ENCODE data around the gene CNNM2.

CNNM2 gene

GRCh38 chr10:102904346-102904745 lies 13.7 kb upstream of the CNNM2 start:
- Histone ChIP-seq H3K4me3 (ENCODE audit: low read depth in 1 of 2, low read length in 2 of 2) (no peak overlapping the region), H3K4me1 (ENCODE audit: insufficient read depth, low read length) (no peaks in the 10 kb centered on the region), H3K27ac (ENCODE audit: low read depth, low read length) (no peak overlapping the region), H3K36me3 (ENCODE audit: insufficient read depth, low read length) (no peaks in the 10 kb centered on the region), H3K9ac (ENCODE audit: low read length) (no peak overlapping the region), H3K9me3 (ENCODE audit: low read length) (no peaks in the 10 kb centered on the region), H3K27me3 (ENCODE audit: control insufficient read depth in 1 of 2, insufficient read depth in 2 of 2, low read length in 2 of 2) (no peaks in the 10 kb centered on the region)

DNA sequence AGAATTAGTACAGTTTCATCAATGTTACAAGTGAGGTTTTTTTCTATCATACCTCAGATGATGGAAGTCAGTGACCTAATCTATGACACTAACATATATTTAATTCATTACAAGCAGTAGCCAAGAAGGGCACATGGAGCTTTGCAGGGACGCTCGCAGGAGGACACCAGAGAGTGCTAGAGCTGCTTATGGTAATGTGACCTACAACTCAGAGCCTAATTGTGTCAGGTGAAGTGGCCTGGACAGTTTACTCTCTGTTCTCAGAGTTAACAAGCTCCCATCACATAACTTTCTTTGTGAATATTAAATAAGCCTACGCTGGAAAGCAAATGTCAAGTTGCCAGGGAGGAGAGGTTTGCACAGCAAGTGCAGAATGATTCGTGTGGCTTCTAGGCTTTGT lies 11.6 kb upstream of the CNNM2 start:
- H3K36me3 ChIP-seq (ENCODE audit: insufficient read depth, low read length) = no peaks in the 10 kb centered on the region
- H3K4me3 ChIP-seq (ENCODE audit: low read depth in 1 of 2, low read length in 2 of 2) = no peak overlapping the region
- no peak overlapping the region for H3K9ac ChIP-seq (ENCODE audit: low read length)
- no peaks in the 10 kb centered on the region for H3K9me3 ChIP-seq (ENCODE audit: low read length)
- no peak overlapping the region for H3K27ac ChIP-seq (ENCODE audit: low read depth, low read length)
- no peaks in the 10 kb centered on the region for H3K4me1 ChIP-seq (ENCODE audit: insufficient read depth, low read length)
- no peaks in the 10 kb centered on the region for H3K27me3 ChIP-seq (ENCODE audit: control insufficient read depth in 1 of 2, insufficient read depth in 2 of 2, low read length in 2 of 2)

GRCh38 chr10:102914781-102915180 lies 3.3 kb upstream of the CNNM2 start:
- H3K27ac ChIP-seq (ENCODE audit: low read depth, low read length) = no peak overlapping the region
- H3K36me3 ChIP-seq (ENCODE audit: insufficient read depth, low read length) = no peaks in the 10 kb centered on the region
- H3K4me1 ChIP-seq (ENCODE audit: insufficient read depth, low read length) = peaks cover 13% of the 10 kb centered on the region
- no peaks in the 10 kb centered on the region for H3K27me3 ChIP-seq (ENCODE audit: control insufficient read depth in 1 of 2, insufficient read depth in 2 of 2, low read length in 2 of 2)
- H3K9ac ChIP-seq (ENCODE audit: low read length) = no peak overlapping the region
- H3K4me3 ChIP-seq (ENCODE audit: low read depth in 1 of 2, low read length in 2 of 2) = no peak overlapping the region
- H3K9me3 ChIP-seq (ENCODE audit: low read length) = no peaks in the 10 kb centered on the region

- no peak overlapping the region for H3K9ac ChIP-seq (ENCODE audit: low read length)
- H3K27ac ChIP-seq (ENCODE audit: low read depth, low read length) = no peak overlapping the region
- no peaks in the 10 kb centered on the region for H3K9me3 ChIP-seq (ENCODE audit: low read length)
These were observed 1.9 kb upstream of the CNNM2 start for GRCh38 chr10:102916173-102916572.

GRCh38 chr10:102917314-102917961 lies 656 bp upstream of the CNNM2 start:
- Histone ChIP-seq H3K9ac (ENCODE audit: low read length) (no peak overlapping the region), H3K27ac (ENCODE audit: low read depth, low read length) (peak overlapping the region; percentile 82), H3K4me1 (ENCODE audit: insufficient read depth, low read length) (peaks cover 32% of the 10 kb centered on the region), H3K9me3 (ENCODE audit: low read length) (no peaks in the 10 kb centered on the region), H3K36me3 (ENCODE audit: insufficient read depth, low read length) (no peaks in the 10 kb centered on the region), H3K4me3 (ENCODE audit: low read depth in 1 of 2, low read length in 2 of 2) (peak overlapping the region; percentile 79 to 92), H3K27me3 (ENCODE audit: control insufficient read depth in 1 of 2, insufficient read depth in 2 of 2, low read length in 2 of 2) (no peaks in the 10 kb centered on the region)

More at GRCh38 chr10:102916173-102916572, 1.9 kb upstream of the CNNM2 start:
- Histone ChIP-seq H3K27me3 (ENCODE audit: control insufficient read depth in 1 of 2, insufficient read depth in 2 of 2, low read length in 2 of 2) (no peaks in the 10 kb centered on the region), H3K4me3 (ENCODE audit: low read depth in 1 of 2, low read length in 2 of 2) (no peak overlapping the region), H3K4me1 (ENCODE audit: insufficient read depth, low read length) (peaks cover 26% of the 10 kb centered on the region), H3K36me3 (ENCODE audit: insufficient read depth, low read length) (no peaks in the 10 kb centered on the region)

- Histone ChIP-seq H3K36me3 (ENCODE audit: insufficient read depth, low read length) (no peaks in the 10 kb centered on the region), H3K4me3 (ENCODE audit: low read depth in 1 of 2, low read length in 2 of 2) (peak overlapping the region; percentile 79 to 94), H3K9me3 (ENCODE audit: low read length) (no peaks in the 10 kb centered on the region), H3K4me1 (ENCODE audit: insufficient read depth, low read length) (peaks cover 37% of the 10 kb centered on the region), H3K27me3 (ENCODE audit: control insufficient read depth in 1 of 2, insufficient read depth in 2 of 2, low read length in 2 of 2) (no peaks in the 10 kb centered on the region), H3K9ac (ENCODE audit: low read length) (peak overlapping the region; percentile 61), H3K27ac (ENCODE audit: low read depth, low read length) (peak overlapping the region; percentile 69)
These were observed 737 bp downstream of the CNNM2 start for GRCh38 chr10:102918817-102919245.

DNA sequence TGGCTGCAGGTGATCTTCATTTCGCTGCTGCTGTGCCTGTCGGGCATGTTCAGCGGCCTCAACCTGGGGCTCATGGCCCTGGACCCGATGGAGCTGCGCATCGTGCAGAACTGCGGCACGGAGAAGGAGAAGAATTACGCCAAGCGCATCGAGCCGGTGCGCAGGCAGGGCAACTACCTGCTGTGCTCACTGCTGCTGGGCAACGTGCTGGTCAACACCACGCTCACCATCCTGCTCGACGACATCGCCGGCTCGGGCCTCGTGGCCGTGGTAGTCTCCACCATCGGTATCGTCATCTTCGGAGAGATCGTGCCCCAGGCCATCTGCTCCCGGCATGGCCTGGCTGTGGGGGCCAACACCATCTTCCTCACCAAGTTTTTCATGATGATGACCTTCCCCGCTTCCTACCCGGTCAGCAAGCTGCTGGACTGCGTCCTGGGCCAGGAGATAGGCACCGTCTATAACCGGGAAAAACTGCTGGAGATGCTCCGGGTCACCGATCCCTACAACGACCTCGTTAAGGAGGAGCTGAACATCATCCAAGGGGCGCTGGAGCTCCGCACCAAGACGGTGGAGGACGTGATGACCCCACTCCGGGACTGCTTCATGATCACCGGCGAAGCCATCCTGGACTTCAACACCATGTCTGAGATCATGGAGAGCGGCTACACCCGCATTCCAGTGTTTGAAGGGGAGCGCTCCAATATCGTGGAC lies 1.3 kb downstream of the CNNM2 start:
- Histone ChIP-seq H3K4me1 (ENCODE audit: insufficient read depth, low read length) (peaks cover 37% of the 10 kb centered on the region), H3K36me3 (ENCODE audit: insufficient read depth, low read length) (no peaks in the 10 kb centered on the region), H3K27ac (ENCODE audit: low read depth, low read length) (no peak overlapping the region), H3K4me3 (ENCODE audit: low read depth in 1 of 2, low read length in 2 of 2) (peak overlapping the region; percentile 79 to 94), H3K9ac (ENCODE audit: low read length) (peak overlapping the region; percentile 61), H3K9me3 (ENCODE audit: low read length) (no peaks in the 10 kb centered on the region), H3K27me3 (ENCODE audit: control insufficient read depth in 1 of 2, insufficient read depth in 2 of 2, low read length in 2 of 2) (no peaks in the 10 kb centered on the region)

DNA sequence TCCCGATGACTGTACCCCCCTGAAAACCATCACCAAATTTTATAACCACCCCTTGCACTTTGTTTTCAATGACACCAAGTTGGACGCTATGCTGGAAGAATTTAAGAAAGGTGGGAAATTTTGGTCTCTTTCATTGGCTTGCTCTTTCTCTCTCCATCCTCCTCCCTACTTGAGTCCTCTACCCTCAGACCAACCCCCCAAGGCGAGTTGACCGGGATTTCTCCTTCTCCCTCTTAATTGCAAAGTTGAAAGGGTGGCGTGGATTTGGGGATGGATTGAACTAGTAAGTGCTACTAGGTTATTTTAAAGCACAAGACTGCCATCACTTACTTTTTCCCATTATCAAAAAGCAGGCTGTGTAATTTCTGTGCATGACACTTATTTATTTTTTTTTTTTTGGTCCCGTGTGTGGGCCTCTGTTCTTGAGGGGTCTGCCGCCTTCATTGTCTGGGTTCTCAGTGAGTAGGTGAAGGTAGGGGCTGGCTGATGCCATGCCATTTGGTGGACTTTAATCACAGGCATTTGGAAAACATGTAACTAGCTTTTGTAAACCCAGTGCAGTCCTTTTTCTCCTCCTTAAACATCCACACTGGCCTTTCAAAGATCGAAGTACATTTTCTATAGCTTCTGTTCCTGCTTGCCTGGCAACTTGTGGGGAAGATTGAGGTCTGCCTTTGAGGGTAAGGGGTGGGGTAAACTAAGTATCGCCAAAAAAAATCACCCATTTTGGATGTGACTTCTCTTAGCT lies 2.1 kb downstream of the CNNM2 start:
- Histone ChIP-seq H3K4me1 (ENCODE audit: insufficient read depth, low read length) (peaks cover 37% of the 10 kb centered on the region), H3K27me3 (ENCODE audit: control insufficient read depth in 1 of 2, insufficient read depth in 2 of 2, low read length in 2 of 2) (no peaks in the 10 kb centered on the region), H3K4me3 (ENCODE audit: low read depth in 1 of 2, low read length in 2 of 2) (peak overlapping the region; percentile 79 to 94), H3K9me3 (ENCODE audit: low read length) (no peaks in the 10 kb centered on the region), H3K9ac (ENCODE audit: low read length) (no peak overlapping the region), H3K36me3 (ENCODE audit: insufficient read depth, low read length) (no peaks in the 10 kb centered on the region), H3K27ac (ENCODE audit: low read depth, low read length) (no peak overlapping the region)

DNA sequence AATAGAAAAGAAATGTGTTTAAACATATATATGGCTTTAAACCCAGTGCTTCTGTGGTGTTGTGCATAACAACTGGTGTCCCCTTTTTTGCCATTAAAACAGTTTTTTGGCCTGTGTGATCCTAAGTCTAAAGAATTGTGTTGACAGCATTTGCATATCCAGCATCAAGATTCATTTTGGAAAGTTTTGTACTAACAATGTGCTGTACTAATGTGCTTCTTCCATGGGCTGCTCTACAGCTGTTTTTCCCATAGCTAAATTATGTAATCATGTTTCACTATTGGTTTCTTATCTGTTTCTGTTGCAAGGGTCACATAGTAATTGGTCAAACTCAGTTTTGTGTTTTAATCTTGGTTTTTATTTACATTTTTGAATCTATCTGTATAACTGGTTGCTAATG lies 5.5 kb downstream of the CNNM2 start:
- no peak overlapping the region for H3K4me3 ChIP-seq (ENCODE audit: low read depth in 1 of 2, low read length in 2 of 2)

GRCh38 chr10:102926842-102927241 lies 8.7 kb downstream of the CNNM2 start:
- H3K27me3 ChIP-seq (ENCODE audit: control insufficient read depth in 1 of 2, insufficient read depth in 2 of 2, low read length in 2 of 2) = no peaks in the 10 kb centered on the region
- no peak overlapping the region for H3K27ac ChIP-seq (ENCODE audit: low read depth, low read length)
- H3K9ac ChIP-seq (ENCODE audit: low read length) = no peak overlapping the region
- no peaks in the 10 kb centered on the region for H3K9me3 ChIP-seq (ENCODE audit: low read length)
- H3K36me3 ChIP-seq (ENCODE audit: insufficient read depth, low read length) = peaks cover 5% of the 10 kb centered on the region
- H3K4me1 ChIP-seq (ENCODE audit: insufficient read depth, low read length) = peaks cover 6% of the 10 kb centered on the region
- H3K4me3 ChIP-seq (ENCODE audit: low read depth in 1 of 2, low read length in 2 of 2) = no peak overlapping the region

More for the DNA sequence above, 5.5 kb downstream of the CNNM2 start:
- Histone ChIP-seq H3K36me3 (ENCODE audit: insufficient read depth, low read length) (no peaks in the 10 kb centered on the region), H3K9me3 (ENCODE audit: low read length) (no peaks in the 10 kb centered on the region), H3K27ac (ENCODE audit: low read depth, low read length) (no peak overlapping the region), H3K27me3 (ENCODE audit: control insufficient read depth in 1 of 2, insufficient read depth in 2 of 2, low read length in 2 of 2) (no peaks in the 10 kb centered on the region), H3K4me1 (ENCODE audit: insufficient read depth, low read length) (peaks cover 32% of the 10 kb centered on the region), H3K9ac (ENCODE audit: low read length) (no peak overlapping the region)

- peaks cover 5% of the 10 kb centered on the region for H3K36me3 ChIP-seq (ENCODE audit: insufficient read depth, low read length)
- no peaks in the 10 kb centered on the region for H3K9me3 ChIP-seq (ENCODE audit: low read length)
- H3K27ac ChIP-seq (ENCODE audit: low read depth, low read length) = no peak overlapping the region
- no peaks in the 10 kb centered on the region for H3K27me3 ChIP-seq (ENCODE audit: control insufficient read depth in 1 of 2, insufficient read depth in 2 of 2, low read length in 2 of 2)
- H3K9ac ChIP-seq (ENCODE audit: low read length) = no peak overlapping the region
- H3K4me3 ChIP-seq (ENCODE audit: low read depth in 1 of 2, low read length in 2 of 2) = no peak overlapping the region
- H3K4me1 ChIP-seq (ENCODE audit: insufficient read depth, low read length) = peaks cover 6% of the 10 kb centered on the region
These were observed 9.4 kb downstream of the CNNM2 start for GRCh38 chr10:102927311-102928010.

Measured in muscle layer of colon (tissue), 2 donors.